Neural crest cell (in vitro differentiated cells): ENCODE data around the gene PJVK. TPM values are rescaled to one million over a fixed set of nuclear protein-coding genes. Genes with fewer than 3 reads are reported as not detected.

Source experiments
- DNase-seq: peaks from one replicate; pipeline ENCODE4 v3.0.0; 2021; ENCODE audit warnings: low read depth, mixed read lengths, low spot score
- H3K27ac Mint-ChIP-seq: one replicate; pipeline ENCODE4 v1.8.0; 2021; ENCODE audit warnings: mild to moderate bottlenecking, mixed read lengths; ENCODE audit not compliant: unreplicated experiment
- H3K27me3 Mint-ChIP-seq: 2 replicates; pipeline ENCODE4 v1.8.0; 2021; ENCODE audit warnings: low read depth, mild to moderate bottlenecking, mixed read lengths
- H3K36me3 Mint-ChIP-seq: 2 replicates; pipeline ENCODE4 v1.8.0; 2021; ENCODE audit warnings: low read depth, mild to moderate bottlenecking, mixed read lengths
- H3K4me1 Mint-ChIP-seq: 2 replicates; pipeline ENCODE4 v1.8.0; 2021; ENCODE audit warnings: mixed read lengths
- H3K4me3 Mint-ChIP-seq: one replicate; pipeline ENCODE4 v1.8.0; 2021; ENCODE audit warnings: mild to moderate bottlenecking, mixed read lengths
- H3K9me3 Mint-ChIP-seq: 2 replicates; pipeline ENCODE4 v1.8.0; 2021; ENCODE audit warnings: mixed read lengths
- CTCF ChIP-seq: fragments of 200-600 bp; sonication (generic); conservative IDR thresholded peaks from 2 replicates; pipeline ENCODE4 v1.5.0; 2021; ENCODE audit warnings: antibody characterized with exemption, mild to moderate bottlenecking
- long read RNA-seq: library from polyadenylated mRNA; unstranded; transcript quantifications from one replicate; pipeline ENCODE4 v2.0.0, GENCODE V29; 2020
- total RNA-seq: library from RNA; stranded (reverse); gene quantifications from 2 replicates; pipeline ENCODE4 v1.2.1, GENCODE V29; 2021

The PJVK gene
- 5.8 and 6.2 TPM in 2 replicates for total RNA-seq
- long read RNA-seq, partial matches to known transcripts: 0 of 4 reads
- long read RNA-seq, other reads (novel, unspliced or antisense): 2 of 4 reads

- peak within 1 kb of the TSS; percentile 95 for H3K4me3 Mint-ChIP-seq
- H3K36me3 Mint-ChIP-seq: peaks cover 10% of the 10 kb centered on the region
- no peak for TF ChIP-seq CTCF
- peak within 1 kb of the TSS; percentile 100 for H3K27ac Mint-ChIP-seq
- peak; percentile 98 for DNase-seq
- no peaks in the 10 kb centered on the region for H3K9me3 Mint-ChIP-seq
- peaks cover 35% of the 10 kb centered on the region for H3K4me1 Mint-ChIP-seq
- no peaks in the 10 kb centered on the region for H3K27me3 Mint-ChIP-seq
Observed at GRCh38 chr2:178450774-178451525, at the start of gene PJVK, which contains the start of gene PRKRA. PJVK (plus strand) TSS chr2:178451378; CDS start chr2:178453410, 2,032 bp downstream. PRKRA (minus strand) TSS chr2:178451175; CDS start chr2:178451030, 145 bp downstream.

- H3K4me3 Mint-ChIP-seq: no peak overlapping the region
- H3K27me3 Mint-ChIP-seq: no peaks in the 10 kb centered on the region
- DNase-seq: no peak
- H3K36me3 Mint-ChIP-seq: no peaks in the 10 kb centered on the region
- H3K9me3 Mint-ChIP-seq: no peaks in the 10 kb centered on the region
- H3K27ac Mint-ChIP-seq: no peak overlapping the region
- H3K4me1 Mint-ChIP-seq: no peaks in the 10 kb centered on the region
- no peak for TF ChIP-seq CTCF
Observed at GRCh38 chr2:178401994-178402437, 49.2 kb upstream of the PJVK start.

GRCh38 chr2:178403671-178404306, 47.4 kb upstream of the PJVK start:
- DNase-seq: no peak
- Mint-ChIP-seq H3K4me1 (no peaks in the 10 kb centered on the region), H3K36me3 (no peaks in the 10 kb centered on the region), H3K9me3 (no peaks in the 10 kb centered on the region), H3K27ac (no peak overlapping the region), H3K27me3 (no peaks in the 10 kb centered on the region), H3K4me3 (no peak overlapping the region)
- no peak for TF ChIP-seq CTCF

- Mint-ChIP-seq H3K4me3 (no peak overlapping the region), H3K27me3 (no peaks in the 10 kb centered on the region), H3K9me3 (no peaks in the 10 kb centered on the region), H3K36me3 (no peaks in the 10 kb centered on the region), H3K4me1 (no peaks in the 10 kb centered on the region), H3K27ac (no peak overlapping the region)
- no peak for DNase-seq
- no peak for TF ChIP-seq CTCF
Observed at GRCh38 chr2:178404368-178404767, 46.8 kb upstream of the PJVK start.

GRCh38 chr2:178409261-178409660, 41.9 kb upstream of the PJVK start:
- Mint-ChIP-seq H3K36me3 (no peaks in the 10 kb centered on the region), H3K4me1 (peaks cover 14% of the 10 kb centered on the region), H3K9me3 (no peaks in the 10 kb centered on the region), H3K27ac (no peak overlapping the region), H3K4me3 (no peak overlapping the region), H3K27me3 (no peaks in the 10 kb centered on the region)
- no peak for TF ChIP-seq CTCF
- no peak for DNase-seq
